ENCODE measurements around the gene SCAF4. TPM values are rescaled to one million over a fixed set of nuclear protein-coding genes. Genes with fewer than 3 reads are reported as not detected.

The SCAF4 gene
- total RNA-seq, 1 donor from 2014 or later, result 6.5 TPM

DNA sequence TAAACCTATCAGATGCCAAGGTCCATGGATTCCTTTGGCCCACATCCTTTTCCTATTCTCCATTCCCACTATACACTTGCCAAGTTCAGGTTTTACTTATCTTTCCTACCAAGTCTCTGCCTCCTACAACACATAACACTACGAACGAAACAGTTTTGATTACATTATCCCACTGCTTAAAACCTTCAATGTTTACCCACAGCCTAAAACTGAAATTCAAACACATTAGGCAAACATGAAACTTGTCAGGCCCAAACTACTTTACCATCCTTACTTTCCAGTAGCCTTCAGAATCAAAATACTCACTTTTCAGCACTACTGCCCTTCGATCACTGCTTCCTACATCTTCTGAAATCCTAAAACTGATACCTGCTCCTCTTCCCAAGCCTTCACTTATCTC is 3.0 kb downstream of the SCAF4 start:
- H3K4me3 ChIP-seq (ENCODE audit: low read depth, low read length), result no peak overlapping the region
- no peak for DNase-seq (ENCODE audit: low read depth)
- TF ChIP-seq, protein P1, sequence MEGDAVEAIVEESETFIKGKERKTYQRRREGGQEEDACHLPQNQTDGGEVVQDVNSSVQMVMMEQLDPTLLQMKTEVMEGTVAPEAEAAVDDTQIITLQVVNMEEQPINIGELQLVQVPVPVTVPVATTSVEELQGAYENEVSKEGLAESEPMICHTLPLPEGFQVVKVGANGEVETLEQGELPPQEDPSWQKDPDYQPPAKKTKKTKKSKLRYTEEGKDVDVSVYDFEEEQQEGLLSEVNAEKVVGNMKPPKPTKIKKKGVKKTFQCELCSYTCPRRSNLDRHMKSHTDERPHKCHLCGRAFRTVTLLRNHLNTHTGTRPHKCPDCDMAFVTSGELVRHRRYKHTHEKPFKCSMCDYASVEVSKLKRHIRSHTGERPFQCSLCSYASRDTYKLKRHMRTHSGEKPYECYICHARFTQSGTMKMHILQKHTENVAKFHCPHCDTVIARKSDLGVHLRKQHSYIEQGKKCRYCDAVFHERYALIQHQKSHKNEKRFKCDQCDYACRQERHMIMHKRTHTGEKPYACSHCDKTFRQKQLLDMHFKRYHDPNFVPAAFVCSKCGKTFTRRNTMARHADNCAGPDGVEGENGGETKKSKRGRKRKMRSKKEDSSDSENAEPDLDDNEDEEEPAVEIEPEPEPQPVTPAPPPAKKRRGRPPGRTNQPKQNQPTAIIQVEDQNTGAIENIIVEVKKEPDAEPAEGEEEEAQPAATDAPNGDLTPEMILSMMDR (conservative IDR thresholded peaks at IDR 0.05; ENCODE audit: low read depth, low read length), result no peak

DNA sequence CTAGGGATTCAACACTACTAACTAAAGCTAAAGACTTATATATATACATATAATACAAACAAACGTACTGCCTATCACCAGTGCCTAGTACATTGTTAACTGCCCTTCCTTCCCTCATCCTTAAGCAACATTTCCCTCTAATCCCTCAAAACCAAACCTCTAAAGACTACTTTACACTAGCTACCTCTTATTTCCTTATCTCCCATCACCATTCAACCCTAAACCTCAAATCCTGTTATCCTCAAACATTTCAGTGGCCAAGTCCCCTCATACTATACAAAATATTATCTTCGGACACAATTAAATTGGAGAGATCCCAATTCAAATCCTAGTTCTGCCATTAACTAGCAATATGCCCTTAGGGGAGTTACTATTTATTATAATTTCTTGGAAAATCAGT is 3.7 kb downstream of the SCAF4 start:
- H3K4me3 ChIP-seq (ENCODE audit: low read depth, low read length), result no peak overlapping the region
- no peak for DNase-seq (ENCODE audit: low read depth)
- TF ChIP-seq, protein P1 (conservative IDR thresholded peaks at IDR 0.05; ENCODE audit: low read depth, low read length), result no peak

DNA sequence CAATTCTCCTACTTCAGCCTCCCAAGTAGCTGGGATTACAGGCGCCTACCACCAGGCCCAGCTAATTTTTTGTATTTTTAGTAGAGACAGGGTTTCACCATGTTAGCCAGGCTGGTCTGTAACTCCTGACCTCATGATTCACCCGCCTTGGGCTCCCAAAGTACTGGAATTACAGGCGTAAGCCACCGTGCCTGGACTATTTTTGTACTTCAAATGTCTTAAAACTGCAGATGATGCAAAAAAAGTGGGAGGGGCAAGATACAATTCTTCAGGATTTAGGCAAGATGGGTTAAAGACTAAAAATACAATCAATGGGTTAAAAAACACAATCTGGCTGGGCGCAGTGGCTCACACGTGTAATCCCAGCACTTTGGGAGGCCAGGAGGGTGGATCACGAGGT is 4.7 kb downstream of the SCAF4 start:
- TF ChIP-seq, protein P1 (conservative IDR thresholded peaks at IDR 0.05; ENCODE audit: low read depth, low read length), result no peak
- no peak overlapping the region for H3K4me3 ChIP-seq (ENCODE audit: low read depth, low read length)
- no peak for DNase-seq (ENCODE audit: low read depth)

DNA sequence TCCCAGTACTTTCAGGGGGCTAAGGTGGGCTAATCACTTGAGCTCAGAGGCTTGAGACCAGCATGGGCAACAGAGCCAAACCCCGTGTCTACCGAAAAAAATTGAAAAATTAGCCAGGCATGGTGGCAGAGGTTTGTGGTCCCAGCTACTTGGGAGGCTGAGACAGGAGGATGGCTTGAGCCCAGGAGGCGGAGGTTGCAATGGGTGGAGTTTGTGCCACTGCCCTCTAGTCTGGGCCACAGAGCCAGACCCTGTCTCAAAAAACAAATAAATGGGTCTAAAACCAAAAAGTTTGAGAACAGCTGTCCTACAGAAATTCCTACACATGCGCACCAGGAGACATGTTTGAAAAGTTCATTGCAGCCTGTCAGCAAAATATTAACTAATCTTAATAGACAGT is 5.5 kb downstream of the SCAF4 start:
- no peak overlapping the region for H3K4me3 ChIP-seq (ENCODE audit: low read depth, low read length)
- no peak for DNase-seq (ENCODE audit: low read depth)
- TF ChIP-seq, protein P1 (conservative IDR thresholded peaks at IDR 0.05; ENCODE audit: low read depth, low read length), result no peak

DNA sequence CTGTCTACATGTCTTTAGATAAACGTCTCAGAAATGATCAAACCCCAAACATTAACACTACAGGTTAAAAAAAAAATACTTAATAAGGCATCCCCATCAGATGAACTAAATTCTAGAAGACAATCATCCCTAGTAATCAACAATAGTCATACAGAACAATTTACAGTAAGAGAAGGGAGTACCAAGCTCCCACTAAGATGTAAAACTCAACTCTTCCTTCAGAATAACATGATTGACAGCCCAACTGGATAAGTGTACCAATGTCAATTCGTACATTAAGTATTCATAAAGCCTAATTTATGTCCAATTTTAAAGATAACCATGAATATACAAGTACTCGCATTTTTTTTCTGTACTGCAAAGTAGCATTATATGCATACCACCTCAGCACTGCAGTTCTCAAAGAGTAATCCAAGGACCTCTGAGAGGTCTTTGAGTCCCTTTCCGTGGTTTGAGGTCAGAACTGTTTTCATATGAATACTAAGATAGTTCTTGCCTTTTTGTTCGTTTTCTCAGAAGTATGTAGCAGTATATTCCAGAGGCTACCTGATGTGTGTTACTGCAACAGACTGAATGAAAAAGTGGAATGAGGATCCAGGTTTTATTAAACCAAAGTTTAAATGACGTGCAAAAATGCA is 6.6 kb downstream of the SCAF4 start:
- no peak overlapping the region for H3K4me3 ChIP-seq (ENCODE audit: low read depth, low read length)
- no peak for DNase-seq (ENCODE audit: low read depth)
- TF ChIP-seq, protein P1 (conservative IDR thresholded peaks at IDR 0.05; ENCODE audit: low read depth, low read length), result no peak

DNA sequence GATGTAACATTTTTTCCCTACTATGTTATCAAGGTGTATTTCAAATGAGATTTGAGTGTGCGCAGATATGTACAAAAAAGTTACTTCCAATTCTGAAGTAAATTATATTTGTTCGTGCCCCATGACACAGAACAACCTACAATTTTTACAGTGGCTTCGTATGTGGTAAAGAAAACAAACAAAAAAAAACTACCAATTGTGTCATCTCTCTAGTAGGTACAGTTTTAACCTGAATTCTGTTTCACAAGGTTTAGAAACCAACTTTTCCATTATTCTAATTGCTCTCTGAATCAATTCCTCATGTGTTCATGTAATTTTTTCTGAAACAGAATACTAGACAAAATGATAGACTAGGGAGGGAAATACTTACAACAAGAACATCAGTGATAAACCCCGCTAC is 7.4 kb downstream of the SCAF4 start:
- no peak overlapping the region for H3K4me3 ChIP-seq (ENCODE audit: low read depth, low read length)
- TF ChIP-seq, protein P1 (conservative IDR thresholded peaks at IDR 0.05; ENCODE audit: low read depth, low read length), result no peak
- no peak for DNase-seq (ENCODE audit: low read depth)

DNA sequence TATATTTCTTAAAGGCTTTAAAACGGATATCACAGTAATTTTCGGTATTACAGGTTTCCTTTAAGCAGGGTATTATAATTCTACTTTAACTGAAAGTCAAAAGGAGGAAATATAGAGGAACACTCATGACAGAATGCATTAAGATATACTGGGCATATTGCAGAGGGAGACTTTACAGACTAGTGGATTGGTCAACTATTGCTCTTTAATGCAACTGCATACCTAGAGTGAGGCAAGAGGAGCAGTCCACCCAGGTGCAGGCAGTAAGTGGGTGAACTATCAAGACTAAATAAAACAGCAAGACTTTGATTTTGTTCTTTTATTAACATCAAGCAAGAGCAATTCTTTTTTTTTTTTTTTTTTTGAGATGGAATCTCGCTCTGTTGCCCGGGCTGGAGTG is 10.5 kb downstream of the SCAF4 start:
- TF ChIP-seq, protein P1 (conservative IDR thresholded peaks at IDR 0.05; ENCODE audit: low read depth, low read length), result no peak
- H3K4me3 ChIP-seq (ENCODE audit: low read depth, low read length), result no peak overlapping the region
- no peak for DNase-seq (ENCODE audit: low read depth)
